Gastroesophageal sphincter (tissue), 4 donors: ENCODE measurements around the gene RAMP1. TPM values are rescaled to one million over a fixed set of nuclear protein-coding genes. Genes with fewer than 3 reads are reported as not detected.

Source experiments
- ATAC-seq: fragments of 150-250 bp; one replicate; pipeline ENCODE4 v1.9.1; 2016; ENCODE audit warnings: mild to moderate bottlenecking, moderate library complexity
- H3K27ac ChIP-seq, 4 donors: fragments of 200-600 bp; sonication (generic) in 3 of 4; 1 replicate in 3 of 4; 2 replicates in 1 of 4; pipeline ENCODE4 v1.5.1; 2016 to 2019
- H3K27me3 ChIP-seq: fragments of 200-600 bp; sonication (generic); one replicate; pipeline ENCODE4 v1.5.1; 2019
- H3K36me3 ChIP-seq, 2 donors: fragments of 200-600 bp; sonication (generic); one replicate each; pipeline ENCODE4 v1.5.1; 2019; ENCODE audit warnings: control low read depth in 1 of 2
- H3K4me1 ChIP-seq, 3 donors: fragments of 200-600 bp; sonication (generic); 1 replicate in 2 of 3; 2 replicates in 1 of 3; pipeline ENCODE4 v1.5.1; 2016 to 2019; ENCODE audit warnings: control low read depth in 2 of 3
- H3K4me3 ChIP-seq, 2 donors: fragments of 200-600 bp; sonication (generic); one replicate each; pipeline ENCODE4 v1.5.1; 2019; ENCODE audit warnings: mild to moderate bottlenecking in 1 of 2, moderate library complexity in 1 of 2
- H3K9me3 ChIP-seq, 3 donors: fragments of 200-600 bp; sonication (generic); one replicate each; pipeline ENCODE4 v1.5.1; 2017 to 2019; ENCODE audit warnings: control low read depth in 2 of 3
- CTCF ChIP-seq, 4 experiments: fragments of 200-600 bp in 2 of 4; fragments of 450-650 bp in 2 of 4; sonication (generic) in 1 of 4; IDR thresholded peaks; one replicate each; pipeline ENCODE4 v1.5.1; 2017 to 2019; ENCODE audit warnings: antibody characterized with exemption in 4 of 4, mild to moderate bottlenecking in 2 of 4, moderate library complexity in 2 of 4
- EP300 ChIP-seq: sonication (generic); formaldehyde crosslinking; IDR thresholded peaks from one replicate; pipeline ENCODE4 v1.6.1; 2017; ENCODE audit warnings: antibody characterized with exemption, mild to moderate bottlenecking
- POLR2A ChIP-seq, 2 donors: fragments of 450-650 bp; IDR thresholded peaks; one replicate each; pipeline ENCODE4 v1.6.1; 2017; ENCODE audit warnings: antibody characterized with exemption in 2 of 2, mild to moderate bottlenecking in 2 of 2, moderate library complexity in 1 of 2
- POLR2AphosphoS5 ChIP-seq: sonication (generic); formaldehyde crosslinking; IDR thresholded peaks from one replicate; pipeline ENCODE4 v1.6.1; 2017; ENCODE audit warnings: antibody characterized with exemption
- WGBS, 2 donors: methylation state at CpG; one replicate each; pipeline ENCODE4 v1.1.5; 2018; ENCODE audit warnings: low coverage in 1 of 2; 5-methylcytosine and 5-hydroxymethylcytosine counted together
- total RNA-seq, 4 donors: library from RNA; depleted of rRNA; stranded (reverse); fragments of >200 nt; gene quantifications; one replicate each; pipeline ENCODE4 v1.1.0, GENCODE V29; 2016

RAMP1 gene
- total RNA-seq, 4 donors from 2014 or later, result 213 to 355 (median 286) TPM

GRCh38 chr2:237869343-237870102 lies 10.1 kb downstream of the RAMP1 start:
- no peak for ATAC-seq
- TF ChIP-seq CTCF (IDR thresholded peaks at IDR 0.05) (no peak), POLR2AphosphoS5 (no peak), EP300 (no peak), POLR2A (IDR thresholded peaks at IDR 0.05) (no peak)

GRCh38 chr2:237870126-237870525 lies 10.7 kb downstream of the RAMP1 start:
- ATAC-seq, result no peak
- Histone ChIP-seq H3K27me3 (no peaks in the 10 kb centered on the region), H3K36me3 (no peaks in the 10 kb centered on the region), H3K4me1 (peaks cover 10 to 99% (median 31%) of the 10 kb centered on the region in 3 donors), H3K27ac (peak overlapping the region; percentile 4 to 97 (median 90)), H3K9me3 (no peaks in the 10 kb centered on the region), H3K4me3 (no peak overlapping the region)
- TF ChIP-seq POLR2A (IDR thresholded peaks at IDR 0.05) (no peak), CTCF (IDR thresholded peaks at IDR 0.05) (no peak), EP300 (no peak), POLR2AphosphoS5 (no peak)
- WGBS, 2 donors, result 46 to 68% methylated on average over 9 of the region's 11 CpGs

More at GRCh38 chr2:237869343-237870102, 10.1 kb downstream of the RAMP1 start:
- H3K4me3 ChIP-seq, result no peak overlapping the region
- no peaks in the 10 kb centered on the region for H3K9me3 ChIP-seq
- H3K4me1 ChIP-seq, result peaks cover 11 to 99% (median 32%) of the 10 kb centered on the region in 3 donors
- no peaks in the 10 kb centered on the region for H3K27me3 ChIP-seq
- 73 to 89% methylated on average over 10 to 14 of the region's 21 CpGs for WGBS, 2 donors
- H3K36me3 ChIP-seq, result no peaks in the 10 kb centered on the region
- H3K27ac ChIP-seq, result peak overlapping the region; percentile 18 to 97 (median 90)

- no peaks in the 10 kb centered on the region for H3K27me3 ChIP-seq
- no peak for ATAC-seq
- 31 to 37% methylated on average over 5 to 8 of the region's 23 CpGs for WGBS, 2 donors
- TF ChIP-seq POLR2AphosphoS5 (no peak), POLR2A (IDR thresholded peaks at IDR 0.05) (no peak), CTCF (IDR thresholded peaks at IDR 0.05) (no peak), EP300 (no peak)
- H3K9me3 ChIP-seq, result no peaks in the 10 kb centered on the region
- H3K27ac ChIP-seq, result peak overlapping the region; percentile 4 to 97 (median 90)
- H3K36me3 ChIP-seq, result no peaks in the 10 kb centered on the region
- peak overlapping the region in 1 of 2 donors; percentile 14 for H3K4me3 ChIP-seq
- H3K4me1 ChIP-seq, result peaks cover 8 to 99% (median 28%) of the 10 kb centered on the region in 3 donors
Measured at GRCh38 chr2:237870754-237871651, 11.6 kb downstream of the RAMP1 start.

- Histone ChIP-seq H3K4me3 (no peak overlapping the region), H3K9me3 (no peaks in the 10 kb centered on the region), H3K4me1 (peaks cover 8 to 99% (median 32%) of the 10 kb centered on the region in 3 donors), H3K27me3 (no peaks in the 10 kb centered on the region), H3K27ac (peak overlapping the region; percentile 37 to 97 (median 90)), H3K36me3 (peaks cover 0 to 5% of the 10 kb centered on the region in 2 donors)
- ATAC-seq, result no peak
- TF ChIP-seq CTCF (IDR thresholded peaks at IDR 0.05) (no peak), POLR2A (IDR thresholded peaks at IDR 0.05) (no peak), EP300 (no peak), POLR2AphosphoS5 (no peak)
- 56% methylated on average over 6 of the region's 19 CpGs; no CpG with 5 or more reads in 1 of the 2 donors for WGBS, 2 donors
Measured at GRCh38 chr2:237872178-237872887, 12.9 kb downstream of the RAMP1 start.
